GM23338 (cell line): ENCODE measurements around the gene AMBRA1. TPM values are rescaled to one million over a fixed set of nuclear protein-coding genes. Genes with fewer than 3 reads are reported as not detected.

Experiments used
- ATAC-seq: fragments of 200-7000 bp; cut with Tn5 transposase; 3 replicates; pipeline ENCODE4 v1.9.1; 2020
- DNase-seq: peaks from one replicate; pipeline ENCODE4 v3.0.0-alpha.2; 2015; ENCODE audit warnings: low spot score
- H2AFZ ChIP-seq: fragments of 200-600 bp; sonication (generic); 2 replicates; pipeline ENCODE4 v1.8.0; 2016; ENCODE audit warnings: antibody characterized with exemption, mild to moderate bottlenecking, moderate library complexity
- H3F3A ChIP-seq: fragments of 200-600 bp; sonication (generic); replicated peaks from 2 replicates; pipeline ENCODE4 v1.8.0; 2017; ENCODE audit warnings: antibody characterized with exemption, mixed run types, low read depth
- H3K27ac ChIP-seq: fragments of 200-600 bp; sonication (generic); 2 replicates; pipeline ENCODE4 v1.6.1; 2016; ENCODE audit warnings: low read depth
- H3K27me3 ChIP-seq: fragments of 200-600 bp; sonication (generic); 2 replicates; pipeline ENCODE4 v1.8.0; 2016; ENCODE audit warnings: mild to moderate bottlenecking, mixed run types, moderate library complexity; ENCODE audit not compliant: insufficient read depth
- H3K36me3 ChIP-seq: fragments of 200-600 bp; sonication (generic); 2 replicates; pipeline ENCODE4 v1.8.0; 2016; ENCODE audit warnings: mild to moderate bottlenecking; ENCODE audit not compliant: insufficient read depth
- H3K4me1 ChIP-seq: fragments of 200-600 bp; sonication (generic); 2 replicates; pipeline ENCODE4 v1.8.0; 2016; ENCODE audit warnings: mild to moderate bottlenecking, moderate library complexity; ENCODE audit not compliant: insufficient read depth
- H3K4me2 ChIP-seq: fragments of 200-600 bp; sonication (generic); 2 replicates; pipeline ENCODE4 v1.7.1; 2017; ENCODE audit warnings: mixed run types
- H3K4me3 ChIP-seq: fragments of 200-600 bp; sonication (generic); 2 replicates; pipeline ENCODE4 v1.6.1; 2016; ENCODE audit warnings: mixed run types
- H3K79me2 ChIP-seq: fragments of 200-600 bp; sonication (generic); replicated peaks from 2 replicates; pipeline ENCODE4 v1.8.0; 2017; ENCODE audit warnings: mild to moderate bottlenecking; ENCODE audit not compliant: insufficient read depth
- H3K9me2 ChIP-seq: fragments of 200-600 bp; sonication (generic); 2 replicates; pipeline ENCODE4 v1.8.0; 2017; ENCODE audit not compliant: insufficient read depth
- H4K20me1 ChIP-seq: fragments of 200-600 bp; sonication (generic); replicated peaks from 2 replicates; pipeline ENCODE4 v1.8.0; 2017; ENCODE audit warnings: mild to moderate bottlenecking; ENCODE audit not compliant: insufficient read depth
- H3K27ac Mint-ChIP-seq: 2 replicates; pipeline ENCODE4 v1.8.0; 2020; ENCODE audit warnings: inconsistent platforms, mild to moderate bottlenecking, moderate library complexity, mixed read lengths
- H3K27me3 Mint-ChIP-seq: 3 replicates; pipeline ENCODE4 v1.8.0; 2022; ENCODE audit warnings: low read depth, mild to moderate bottlenecking, moderate library complexity, mixed read lengths, inconsistent platforms; ENCODE audit not compliant: insufficient read depth, poor library complexity
- H3K36me3 Mint-ChIP-seq: 3 replicates; pipeline ENCODE4 v1.8.0; 2021; ENCODE audit warnings: low read depth, mild to moderate bottlenecking, inconsistent platforms, moderate library complexity, mixed read lengths
- H3K4me1 Mint-ChIP-seq: 3 replicates; pipeline ENCODE4 v1.8.0; 2020; ENCODE audit warnings: mild to moderate bottlenecking, inconsistent platforms, mixed read lengths
- H3K4me3 Mint-ChIP-seq: 3 replicates; pipeline ENCODE4 v1.8.0; 2021; ENCODE audit warnings: moderate library complexity, mild to moderate bottlenecking, inconsistent platforms, mixed read lengths
- H3K9me3 Mint-ChIP-seq: 3 replicates; pipeline ENCODE4 v1.8.0; 2020; ENCODE audit warnings: moderate library complexity, mild to moderate bottlenecking, inconsistent platforms, mixed read lengths
- CREB1 ChIP-seq: fragments of 250-450 bp; sonication (Bioruptor Pico); IDR thresholded peaks from 2 replicates; pipeline ENCODE4 v1.5.0; 2020; ENCODE audit warnings: low read depth, mild to moderate bottlenecking, moderate library complexity
- CTCF ChIP-seq, 2 experiments: fragments of 200-600 bp in 1 of 2; sonication (generic) in 1 of 2; conservative IDR thresholded peaks; 2 replicates each; pipeline versions ENCODE4 v1.5.1 to v1.6.1; 2016 to 2017; ENCODE audit warnings: antibody characterized with exemption in 2 of 2, low read depth in 2 of 2, mild to moderate bottlenecking in 2 of 2, moderate library complexity in 1 of 2
- EZH2phosphoT487 ChIP-seq: fragments of 200-600 bp; sonication (generic); IDR thresholded peaks from one replicate; pipeline ENCODE4 v1.8.1; 2018; ENCODE audit warnings: antibody characterized with exemption; ENCODE audit not compliant: unreplicated experiment
- JUNB ChIP-seq: IDR thresholded peaks from one replicate; pipeline ENCODE4 v1.6.1; 2016; ENCODE audit warnings: antibody characterized with exemption; ENCODE audit not compliant: unreplicated experiment
- POLR2AphosphoS5 ChIP-seq: IDR thresholded peaks from 2 replicates; pipeline ENCODE4 v1.6.1; 2016; ENCODE audit warnings: antibody characterized with exemption, low read depth
- REST ChIP-seq: IDR thresholded peaks from one replicate; pipeline ENCODE4 v1.6.1; 2018; ENCODE audit warnings: antibody characterized with exemption; ENCODE audit not compliant: unreplicated experiment
- ZNF331 ChIP-seq: fragments of 250-450 bp; sonication (Bioruptor Pico); IDR thresholded peaks from 2 replicates; pipeline ENCODE4 v1.5.0; 2020; ENCODE audit warnings: low read depth, mild to moderate bottlenecking, moderate library complexity
- polyA plus RNA-seq: library from polyadenylated mRNA; unstranded; fragments of >200 nt; fragmentation: Nextera tagmentation; extraction: Ambion mirVana; gene quantifications from 2 replicates; pipeline ENCODE4 v1.2.1, GENCODE V29; 2016
- total RNA-seq: library from RNA; depleted of rRNA; stranded (reverse); fragments of >200 nt; shearing (Covaris generic); gene quantifications from 2 replicates; pipeline ENCODE4 v1.2.3, GENCODE V29; 2014

Gene AMBRA1
- total and polyA plus RNA-seq, 2 experiments from 2014 or later, result 8.3 to 34.8 TPM

- H3K27ac Mint-ChIP-seq, result no peak overlapping the region
- no peaks in the 10 kb centered on the region for H3K9me2 ChIP-seq
Observed at GRCh38 chr11:46475051-46475925, 118.5 kb downstream of the AMBRA1 start.

GRCh38 chr11:46472662-46472994 is 121.2 kb downstream of the AMBRA1 start:
- DNase-seq (no peak), ATAC-seq (no peak)
- Mint-ChIP-seq H3K9me3 (no peaks in the 10 kb centered on the region), H3K4me3 (no peak overlapping the region), H3K36me3 (peaks cover 7% of the 10 kb centered on the region; the same call in 1 of the 3 replicates), H3K4me1 (no peaks in the 10 kb centered on the region), H3K27ac (no peak overlapping the region), H3K27me3 (peaks cover under 1% of the 10 kb centered on the region)
- H3K27ac ChIP-seq, result no peak overlapping the region
- no peaks in the 10 kb centered on the region for H3K36me3 ChIP-seq
- H2AFZ ChIP-seq, result no peak overlapping the region
- H3K27me3 ChIP-seq, result no peaks in the 10 kb centered on the region
- no peak overlapping the region for H3K4me3 ChIP-seq
- no peak overlapping the region for H3K4me2 ChIP-seq
- no peaks in the 10 kb centered on the region for H3F3A ChIP-seq
- H3K79me2 ChIP-seq, result peaks cover 5% of the 10 kb centered on the region; the same call in 1 of the 2 replicates
- H3K9me2 ChIP-seq, result no peaks in the 10 kb centered on the region
- no peak for TF ChIP-seq ZNF331 (CRISPR knock-in tag)
- TF ChIP-seq EZH2phosphoT487, result no peak
- no peaks in the 10 kb centered on the region for H3K4me1 ChIP-seq
- H4K20me1 ChIP-seq, result peaks cover 5% of the 10 kb centered on the region; the same call in 1 of the 2 replicates

More at GRCh38 chr11:46475051-46475925, 118.5 kb downstream of the AMBRA1 start:
- ATAC-seq (no peak), DNase-seq (no peak)
- Histone ChIP-seq H3K4me3 (no peak overlapping the region), H3K79me2 (peaks cover 5% of the 10 kb centered on the region; the same call in 1 of the 2 replicates), H2AFZ (no peak overlapping the region), H3K4me2 (no peak overlapping the region), H4K20me1 (peaks cover 5% of the 10 kb centered on the region; the same call in 1 of the 2 replicates), H3K27ac (no peak overlapping the region), H3K4me1 (no peaks in the 10 kb centered on the region), H3K36me3 (no peaks in the 10 kb centered on the region), H3F3A (no peaks in the 10 kb centered on the region), H3K27me3 (no peaks in the 10 kb centered on the region)
- Mint-ChIP-seq H3K36me3 (no peaks in the 10 kb centered on the region), H3K4me3 (no peak overlapping the region), H3K27me3 (no peaks in the 10 kb centered on the region), H3K4me1 (no peaks in the 10 kb centered on the region), H3K9me3 (no peaks in the 10 kb centered on the region)
- TF ChIP-seq EZH2phosphoT487, result no peak

- no peaks in the 10 kb centered on the region for H3K36me3 ChIP-seq
- peaks cover 5% of the 10 kb centered on the region; the same call in 1 of the 2 replicates for H3K79me2 ChIP-seq
- H3K9me2 ChIP-seq, result no peaks in the 10 kb centered on the region
- ATAC-seq (no peak), DNase-seq (no peak)
- no peak overlapping the region for H2AFZ ChIP-seq
- Mint-ChIP-seq H3K27ac (no peak overlapping the region), H3K4me1 (no peaks in the 10 kb centered on the region), H3K9me3 (no peaks in the 10 kb centered on the region), H3K4me3 (no peak overlapping the region), H3K27me3 (peaks cover 3% of the 10 kb centered on the region), H3K36me3 (peaks cover 7% of the 10 kb centered on the region; the same call in 1 of the 3 replicates)
- H3K27me3 ChIP-seq, result no peaks in the 10 kb centered on the region
- no peak overlapping the region for H3K4me3 ChIP-seq
- no peak overlapping the region for H3K4me2 ChIP-seq
- no peaks in the 10 kb centered on the region for H3F3A ChIP-seq
- H3K4me1 ChIP-seq, result no peaks in the 10 kb centered on the region
- H4K20me1 ChIP-seq, result peaks cover 5% of the 10 kb centered on the region; the same call in 1 of the 2 replicates
- H3K27ac ChIP-seq, result 0 out of 2 replicates have a peak overlapping the region, but pooled peaks have one; percentile 21
- TF ChIP-seq CTCF (conservative IDR thresholded peaks at IDR 0.05; ENCODE audit: low read depth in 2 of 2) (no peak), JUNB (no peak), REST (no peak), EZH2phosphoT487 (no peak), POLR2AphosphoS5 (no peak), CREB1 (CRISPR knock-in tag) (no peak)
Observed at GRCh38 chr11:46471943-46472661, 121.7 kb downstream of the AMBRA1 start.
